GM21717 (cell line): Measurements from ENCODE around the gene ABHD17C.

ENCODE experiments used
- ATAC-seq: cut with Tn5 transposase; IDR thresholded peaks from one replicate; pipeline ENCODE4 v1.9.1; 2021; ENCODE audit warnings: mild to moderate bottlenecking, moderate library complexity; ENCODE audit not compliant: unreplicated experiment

The ABHD17C gene

DNA sequence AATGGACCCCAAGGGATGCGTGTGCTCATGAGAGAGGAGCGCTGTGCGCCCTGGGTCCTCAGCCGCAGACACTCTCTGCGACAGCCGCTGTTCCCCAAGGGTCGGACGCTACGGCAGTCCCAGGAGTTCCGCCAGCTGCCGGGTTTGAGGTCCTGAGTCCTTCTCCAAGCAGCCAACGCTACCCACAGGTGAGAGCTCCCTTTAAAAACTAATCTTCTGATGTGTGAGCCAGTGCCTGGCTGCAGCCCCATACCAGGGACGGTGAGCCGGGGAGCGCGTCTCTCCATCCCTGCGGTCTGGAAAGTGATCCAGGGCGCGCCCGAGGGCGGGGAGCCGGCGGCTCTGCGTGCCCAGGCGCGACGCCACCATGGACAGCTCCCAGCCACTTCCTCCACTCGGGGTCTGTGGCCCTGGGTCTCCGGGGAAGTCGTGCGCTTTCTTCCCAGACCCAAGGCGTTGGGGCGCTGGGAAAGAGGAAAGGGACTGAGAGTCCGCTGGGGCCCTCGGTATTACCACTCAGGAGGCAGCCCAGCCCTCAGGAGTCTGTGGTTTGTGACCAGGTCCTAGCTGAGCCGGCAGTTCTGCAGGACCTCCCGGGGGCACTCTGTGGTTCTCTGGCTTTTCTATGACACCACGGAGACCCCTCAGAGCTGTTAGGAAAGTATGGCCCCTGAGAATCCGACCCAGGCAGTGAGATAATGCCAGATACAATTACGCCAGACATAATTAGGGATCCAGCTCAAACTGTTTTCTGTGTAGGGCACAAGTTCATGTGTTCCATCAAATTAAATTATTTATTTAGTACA is 85.5 kb downstream of the ABHD17C start:
- no peak for ATAC-seq

DNA sequence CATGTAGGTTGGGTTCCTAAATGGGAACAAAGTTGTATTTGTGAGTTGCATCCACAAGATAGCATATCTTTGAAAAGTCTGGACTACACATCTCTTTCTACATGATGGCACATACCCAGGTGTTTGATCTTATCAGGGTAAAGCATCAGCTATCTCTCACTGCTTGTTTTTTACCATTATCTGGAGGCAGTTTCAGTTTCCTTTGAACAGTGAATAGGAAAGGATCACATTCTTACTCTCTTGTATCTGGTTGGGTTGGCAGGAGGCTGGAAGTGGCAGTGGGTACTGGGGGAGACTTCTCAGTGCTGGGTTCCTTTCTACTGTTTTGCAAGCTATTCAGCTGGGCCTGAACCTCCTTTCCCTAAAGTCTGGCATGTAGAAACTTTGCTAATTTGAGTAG is 88.2 kb downstream of the ABHD17C start:
- no peak for ATAC-seq

DNA sequence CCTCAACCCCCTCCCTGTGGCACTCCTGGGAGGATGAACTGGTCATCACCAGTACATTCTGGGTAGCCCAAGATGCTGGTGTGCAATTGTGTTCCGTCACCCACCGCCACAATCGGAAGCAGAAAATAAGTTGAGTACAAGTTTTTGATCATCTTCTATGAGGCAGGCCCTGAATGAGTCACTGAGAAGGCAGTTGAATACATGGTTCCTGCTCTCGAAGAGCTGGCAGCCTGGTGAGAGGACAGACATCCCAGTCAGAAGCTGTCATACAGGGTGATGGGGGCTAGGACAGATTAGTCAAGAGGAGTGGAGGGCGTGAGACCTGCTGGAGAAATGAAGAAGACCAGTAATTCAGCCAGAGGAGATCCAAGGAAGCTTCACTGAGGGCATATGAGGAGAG is 90.2 kb downstream of the ABHD17C start:
- ATAC-seq: no peak

DNA sequence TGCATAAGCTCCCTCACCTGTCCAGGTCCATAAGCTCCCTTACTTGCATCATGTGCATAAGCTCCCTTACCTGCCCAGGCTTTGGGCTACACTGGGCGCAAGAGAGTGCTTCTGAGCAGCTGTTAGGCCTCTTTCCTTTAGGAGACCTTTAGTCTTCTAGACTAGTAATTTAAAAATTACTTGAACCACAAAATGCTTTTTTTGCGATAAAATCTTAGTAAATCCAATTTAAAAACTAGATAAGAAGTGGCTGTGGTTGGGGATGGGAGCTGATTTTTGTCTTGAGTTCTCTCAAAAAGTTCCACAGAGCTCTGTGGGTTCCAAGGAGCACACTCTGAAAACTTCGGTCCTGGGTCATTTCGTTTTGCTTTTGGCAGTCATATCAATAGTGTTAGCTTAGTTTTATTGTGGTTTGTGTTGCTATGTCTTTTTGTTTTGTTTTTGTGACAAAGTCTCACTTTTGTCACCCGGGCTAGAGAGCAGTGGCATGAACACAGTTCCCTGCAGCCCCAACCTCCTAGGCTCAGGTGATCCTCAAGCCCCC is 90.8 kb downstream of the ABHD17C start:
- no peak for ATAC-seq

DNA sequence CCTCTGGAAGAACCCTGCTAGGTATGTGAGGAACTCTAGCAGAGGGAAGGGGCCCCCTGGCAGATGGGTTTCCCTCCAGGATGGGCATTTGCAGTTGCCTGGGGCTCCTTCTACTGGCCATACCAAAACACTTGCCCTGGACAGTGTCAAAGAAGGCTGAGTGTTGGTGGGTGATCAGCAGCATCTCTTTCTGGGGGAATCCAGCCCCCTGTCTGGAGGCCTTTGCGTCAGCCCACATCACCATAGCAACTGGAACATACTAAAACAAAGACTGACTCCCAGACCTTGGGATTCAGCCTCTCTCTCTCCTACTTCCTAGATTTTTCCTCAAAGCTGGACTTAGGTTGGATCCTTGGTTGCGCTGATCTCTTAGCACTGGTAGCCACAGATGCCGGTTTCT is 92.2 kb downstream of the ABHD17C start:
- ATAC-seq: no peak

DNA sequence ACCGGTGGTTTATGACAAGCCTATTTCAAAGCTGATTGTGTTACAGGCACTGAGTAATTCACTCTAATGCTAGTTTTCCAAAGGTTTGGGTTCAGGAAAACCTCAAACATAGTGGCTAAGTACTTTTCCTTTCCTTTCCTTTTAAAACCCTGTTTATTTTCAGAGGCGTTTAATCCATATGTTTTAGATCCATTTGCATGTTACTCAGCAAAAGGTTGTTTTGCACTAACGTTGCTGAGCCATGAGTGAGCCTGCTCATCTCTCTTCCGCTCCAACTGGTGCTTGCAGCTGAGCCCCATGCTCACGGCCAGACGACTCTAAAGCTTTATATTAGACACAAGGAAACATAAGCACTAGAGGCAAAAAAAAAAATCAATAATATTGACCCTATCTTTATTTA is 93.4 kb downstream of the ABHD17C start:
- ATAC-seq: no peak

DNA sequence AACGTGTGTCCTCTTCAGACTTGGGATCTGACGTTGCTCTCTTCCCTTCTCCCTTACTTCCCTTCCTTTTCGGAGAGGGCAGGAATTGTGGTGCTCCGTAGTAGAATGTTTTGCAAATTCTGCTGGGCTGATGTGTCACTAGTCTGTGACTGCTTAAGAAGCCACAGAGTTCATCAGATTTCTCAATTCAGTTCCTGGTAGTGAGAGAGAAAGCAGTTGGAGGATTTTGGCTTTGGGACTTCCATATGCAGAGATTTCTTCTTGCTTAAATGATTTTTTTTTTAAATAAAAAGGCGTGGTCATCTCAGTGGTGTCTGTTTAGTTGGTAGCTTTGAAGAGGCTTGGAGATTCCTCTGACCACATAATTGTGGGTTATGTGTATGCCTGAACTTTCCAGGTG is 94.2 kb downstream of the ABHD17C start:
- no peak for ATAC-seq

DNA sequence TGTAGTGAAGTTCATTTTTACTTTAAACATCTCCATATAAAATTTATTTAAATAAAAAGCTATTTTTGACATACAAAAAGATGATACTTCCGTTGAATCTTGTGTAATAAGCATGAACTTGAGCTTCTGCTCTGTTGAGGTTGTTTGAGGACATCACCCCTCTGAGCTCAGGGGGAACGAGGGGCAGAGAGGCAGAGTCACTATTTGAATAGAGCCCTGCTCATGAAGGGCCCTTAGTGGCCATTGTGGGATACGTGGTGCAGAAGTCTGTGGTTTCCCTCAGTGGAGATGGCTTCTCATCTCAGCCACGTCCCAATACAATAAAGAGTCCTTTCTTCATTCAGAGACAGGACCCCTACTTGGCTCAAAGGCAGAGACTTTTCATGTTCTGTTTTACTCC is 94.7 kb downstream of the ABHD17C start:
- no peak for ATAC-seq

DNA sequence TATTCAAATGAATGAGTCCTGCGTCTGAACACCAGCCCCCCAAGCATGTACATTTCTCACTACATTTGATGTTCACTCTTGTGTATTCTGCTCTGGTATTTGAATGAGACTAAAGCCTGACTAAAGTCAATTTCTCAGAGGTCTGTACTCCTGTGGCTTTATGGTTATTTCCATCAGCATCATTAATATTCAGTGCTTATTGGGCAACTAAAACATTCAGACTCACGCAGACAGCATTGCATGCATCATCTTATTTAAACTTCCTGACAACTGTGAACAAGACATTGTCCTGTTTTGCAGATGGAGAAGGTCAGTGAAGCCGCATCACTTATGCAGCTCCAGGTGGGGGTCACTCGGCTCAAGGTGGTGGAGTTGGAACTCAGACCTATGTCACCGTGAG is 95.1 kb downstream of the ABHD17C start:
- ATAC-seq: no peak

DNA sequence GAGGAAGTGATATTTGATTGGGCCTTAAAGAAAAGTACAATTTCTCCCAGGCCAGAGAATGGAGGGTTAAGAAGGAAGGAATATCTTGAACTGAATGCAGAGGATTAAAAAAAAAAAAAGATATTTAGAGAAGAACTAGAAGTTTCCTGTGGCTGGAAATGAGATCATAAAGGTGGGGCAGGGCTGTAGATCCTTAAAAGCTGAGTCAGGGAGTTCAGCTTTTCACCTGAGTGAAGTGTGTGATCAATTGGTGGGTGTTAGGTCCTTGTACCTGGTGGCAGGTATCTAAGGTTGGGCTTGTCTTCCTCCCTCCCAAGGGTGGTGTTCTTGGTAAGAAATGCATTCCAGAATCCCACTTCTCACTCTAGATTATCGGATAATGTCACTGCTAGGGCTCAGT is 95.9 kb downstream of the ABHD17C start:
- no peak for ATAC-seq

DNA sequence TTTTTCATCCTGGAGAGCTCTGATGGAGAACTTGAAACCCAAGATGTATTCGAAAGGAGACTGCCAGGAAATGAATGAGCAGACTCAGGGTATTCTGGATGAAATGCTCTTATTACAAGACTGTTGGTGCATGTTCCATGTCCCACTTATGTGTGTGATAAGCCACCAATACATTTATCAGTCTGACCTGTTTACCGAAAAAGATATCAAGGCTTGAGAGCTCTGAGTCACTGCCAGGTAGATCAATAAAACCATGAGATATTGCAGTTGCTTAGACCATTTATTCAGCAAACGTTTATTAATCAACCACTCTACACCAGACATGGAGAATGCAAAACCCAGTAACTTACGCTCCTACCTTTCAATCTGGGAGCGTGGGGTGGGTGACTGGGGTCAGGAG is 101.3 kb downstream of the ABHD17C start:
- no peak for ATAC-seq

DNA sequence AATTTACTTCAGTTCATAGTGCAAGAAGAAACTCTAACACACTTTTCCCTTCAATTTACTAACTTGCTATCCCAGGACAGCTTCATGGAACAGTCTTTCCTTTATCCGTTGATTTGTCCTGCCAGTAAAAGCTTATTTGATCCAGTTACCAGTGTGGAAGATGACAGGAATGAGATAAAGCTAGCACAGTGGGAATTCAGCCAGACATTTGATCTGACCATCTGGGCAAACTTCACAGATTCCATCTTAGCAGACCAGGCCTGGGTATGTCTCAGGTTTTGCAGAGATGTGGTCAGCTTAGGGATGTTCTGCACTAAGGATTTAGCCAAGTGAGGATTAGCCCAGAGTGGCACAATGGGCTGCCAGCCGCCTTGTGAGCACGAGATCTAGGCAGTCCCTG is 103.8 kb downstream of the ABHD17C start:
- no peak for ATAC-seq

DNA sequence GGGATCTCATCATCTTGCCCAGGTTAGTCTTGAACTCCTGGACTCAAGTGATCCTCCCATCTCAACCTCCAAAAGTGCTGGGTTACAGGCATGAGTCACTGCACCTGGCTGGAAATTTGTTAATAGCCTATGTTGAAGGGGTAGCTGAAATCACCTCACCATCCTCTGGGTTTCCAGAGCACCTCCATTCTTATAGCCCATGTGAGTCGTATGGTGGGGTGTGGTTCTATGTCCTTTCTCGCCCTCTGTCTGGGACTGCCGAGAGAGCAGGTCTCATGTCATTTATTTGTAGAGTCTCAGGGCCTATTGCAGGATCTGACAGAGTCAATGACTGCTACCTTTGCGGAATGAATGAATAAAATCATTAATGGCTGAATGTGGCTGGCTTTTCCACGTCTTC is 105.0 kb downstream of the ABHD17C start:
- ATAC-seq: no peak

DNA sequence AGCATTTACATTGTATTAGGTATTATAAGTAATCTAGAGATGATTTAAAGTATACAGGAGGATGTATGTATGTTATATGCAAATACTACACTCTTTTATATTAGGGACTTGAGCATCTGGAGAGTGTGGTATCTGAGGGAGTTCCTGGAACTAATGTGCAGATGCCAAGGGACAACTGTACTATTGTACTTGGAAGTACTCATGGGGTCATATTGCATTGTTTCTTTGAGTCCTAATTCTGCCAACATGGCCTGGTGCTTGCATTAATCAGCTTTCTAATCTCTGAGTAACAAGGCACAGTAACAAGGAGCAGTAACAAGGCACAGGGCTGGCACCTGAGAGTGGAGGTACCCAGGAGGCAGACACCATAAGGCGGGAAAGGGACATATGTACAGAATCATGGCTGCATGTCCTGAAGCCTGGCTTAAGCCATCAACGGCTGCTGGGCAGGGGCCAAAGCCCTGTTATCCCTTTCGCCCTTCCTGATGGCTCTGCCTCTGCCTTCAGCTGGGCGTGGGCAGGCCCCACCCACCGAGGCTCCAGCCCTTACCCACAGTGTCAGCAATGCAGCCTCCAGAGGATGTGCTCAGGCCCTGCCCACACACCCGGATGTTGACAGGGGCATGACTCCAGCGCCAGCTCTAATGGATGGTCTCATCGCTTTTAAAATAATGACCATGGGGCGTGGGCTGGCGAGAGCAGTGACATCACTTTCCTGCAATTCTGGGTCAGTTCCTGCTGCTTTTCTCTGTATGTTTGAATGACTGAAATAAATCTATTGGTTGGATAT is 107.0 kb downstream of the ABHD17C start:
- no peak for ATAC-seq

DNA sequence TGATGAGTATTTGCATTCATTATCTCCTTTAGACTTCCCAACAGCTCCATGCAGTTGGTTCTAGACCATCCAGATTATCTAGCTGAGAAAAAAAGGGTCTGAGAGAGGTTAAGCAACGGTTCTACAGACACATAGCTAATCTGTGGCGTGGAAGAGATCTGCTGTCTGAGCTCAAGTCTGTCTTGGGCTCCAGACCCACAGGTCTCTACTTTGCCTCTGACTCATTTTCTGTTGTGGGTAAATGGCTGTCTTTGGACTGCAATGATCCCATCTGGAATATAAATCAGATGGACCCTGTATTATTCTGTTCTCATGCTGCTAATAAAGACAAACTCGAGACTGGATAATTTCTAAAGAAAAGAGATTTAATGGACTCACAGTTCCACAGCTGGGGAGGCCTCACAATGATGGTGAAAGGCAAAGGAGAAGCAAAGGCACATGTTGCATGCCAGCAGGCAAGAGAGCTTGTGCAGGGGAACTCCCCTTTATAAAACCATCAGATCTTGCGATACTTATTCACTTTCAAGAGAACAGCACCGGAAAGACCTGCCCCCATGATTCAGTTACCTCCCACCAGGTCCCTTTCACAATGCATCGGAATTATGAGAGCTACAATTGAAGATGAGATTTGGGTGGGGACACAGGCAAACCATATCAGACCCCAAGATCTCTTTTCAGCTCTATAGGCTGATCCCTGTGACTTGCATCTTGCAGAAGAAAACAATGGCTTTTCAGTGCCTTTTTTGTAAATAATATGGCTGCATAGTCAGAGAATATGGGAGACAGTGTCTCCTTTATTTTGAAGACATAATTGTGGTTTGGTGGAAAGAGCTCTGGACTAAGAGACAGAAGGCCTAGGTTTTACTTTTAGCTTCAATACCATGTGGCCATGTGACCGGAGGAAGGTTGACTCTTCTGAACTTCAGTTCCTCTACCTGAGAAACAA is 108.7 kb downstream of the ABHD17C start:
- no peak for ATAC-seq

DNA sequence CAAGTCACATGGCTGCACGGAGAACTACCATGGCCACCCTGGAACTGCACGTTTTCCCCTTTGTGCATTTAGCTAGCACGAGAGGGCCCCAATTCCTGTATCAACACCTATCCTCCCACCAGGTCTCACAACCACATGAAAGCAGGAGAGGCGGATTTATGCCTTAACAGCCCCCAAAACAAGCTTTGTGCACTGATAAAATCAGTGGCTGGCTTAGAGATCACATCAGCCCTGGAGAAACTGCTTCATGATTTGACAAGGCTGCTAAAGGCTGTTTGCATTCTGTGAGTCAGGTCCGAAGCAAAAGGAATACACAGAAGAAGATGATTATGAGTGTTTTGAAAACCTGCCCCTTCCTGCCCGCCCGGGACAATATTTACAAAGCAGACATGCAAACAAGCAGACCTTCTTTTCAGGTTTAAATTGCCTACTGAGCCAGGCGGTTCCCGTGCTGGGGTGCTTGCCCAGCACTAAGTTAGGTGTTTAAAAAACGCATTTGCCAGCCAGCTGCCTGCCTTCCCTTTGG is 109.9 kb downstream of the ABHD17C start:
- no peak for ATAC-seq
